GM21447 (cell line): ENCODE results near the gene LRP5.
"Not testable (repeated sequence)": the region's sequence is repeated elsewhere in the genome, so short reads cannot be mapped to it uniquely, and the experiment has no call there.

Experiments used
- ATAC-seq: cut with Tn5 transposase; IDR thresholded peaks from one replicate; pipeline ENCODE4 v1.9.1; 2021; ENCODE audit not compliant: unreplicated experiment

The LRP5 gene

GRCh38 chr11:68438658-68439259, 126.4 kb downstream of the LRP5 start:
- ATAC-seq: no peak

DNA sequence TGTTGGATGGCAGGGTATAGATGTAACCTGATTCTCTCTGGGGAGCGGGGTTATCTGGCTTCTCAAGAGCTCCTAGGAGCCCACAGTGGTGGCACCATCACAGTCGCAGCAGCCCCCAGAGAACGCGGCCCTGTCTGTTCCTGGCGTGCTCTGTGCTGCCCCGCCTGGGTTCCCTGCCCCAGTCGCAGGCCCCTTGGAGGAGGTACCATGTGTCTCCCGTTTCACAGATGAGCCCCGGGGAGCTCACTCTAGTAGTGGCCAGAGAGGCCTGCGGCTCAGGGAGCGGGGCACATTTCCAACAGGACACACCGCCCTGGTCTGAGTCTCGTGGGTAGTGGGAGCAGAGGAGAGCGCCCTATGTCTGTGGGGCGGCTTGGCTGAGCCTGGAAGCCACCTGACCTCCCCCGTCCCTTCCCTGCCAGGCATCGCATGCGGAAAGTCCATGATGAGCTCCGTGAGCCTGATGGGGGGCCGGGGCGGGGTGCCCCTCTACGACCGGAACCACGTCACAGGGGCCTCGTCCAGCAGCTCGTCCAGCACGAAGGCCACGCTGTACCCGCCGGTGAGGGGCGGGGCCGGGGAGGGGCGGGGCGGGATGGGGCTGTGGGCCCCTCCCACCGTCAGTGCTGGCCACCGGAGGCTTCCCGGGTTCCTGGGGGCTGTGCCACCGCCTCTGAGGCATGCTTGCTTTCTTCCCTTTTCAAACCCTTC, 127.1 kb downstream of the LRP5 start:
- no peak for ATAC-seq

DNA sequence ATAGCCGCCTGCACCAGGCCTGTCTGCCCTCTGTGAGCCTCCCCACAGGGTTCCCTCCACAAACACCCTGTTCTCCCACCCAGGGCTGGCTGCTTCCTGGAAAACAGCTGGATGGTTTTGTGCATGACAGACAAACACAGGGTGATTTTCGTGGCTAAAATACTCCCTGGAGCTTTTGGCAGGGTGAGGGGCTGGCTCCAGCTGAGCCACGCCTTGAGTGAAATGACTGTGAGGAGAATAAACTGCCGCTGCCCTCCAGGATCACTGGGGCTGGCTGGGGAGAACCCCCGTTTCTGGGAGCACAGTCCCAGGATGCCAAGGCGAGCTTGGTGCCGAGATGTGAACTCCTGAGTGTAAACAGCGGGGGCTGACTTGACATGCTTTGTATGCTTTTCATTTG, 127.8 kb downstream of the LRP5 start:
- no peak for ATAC-seq

DNA sequence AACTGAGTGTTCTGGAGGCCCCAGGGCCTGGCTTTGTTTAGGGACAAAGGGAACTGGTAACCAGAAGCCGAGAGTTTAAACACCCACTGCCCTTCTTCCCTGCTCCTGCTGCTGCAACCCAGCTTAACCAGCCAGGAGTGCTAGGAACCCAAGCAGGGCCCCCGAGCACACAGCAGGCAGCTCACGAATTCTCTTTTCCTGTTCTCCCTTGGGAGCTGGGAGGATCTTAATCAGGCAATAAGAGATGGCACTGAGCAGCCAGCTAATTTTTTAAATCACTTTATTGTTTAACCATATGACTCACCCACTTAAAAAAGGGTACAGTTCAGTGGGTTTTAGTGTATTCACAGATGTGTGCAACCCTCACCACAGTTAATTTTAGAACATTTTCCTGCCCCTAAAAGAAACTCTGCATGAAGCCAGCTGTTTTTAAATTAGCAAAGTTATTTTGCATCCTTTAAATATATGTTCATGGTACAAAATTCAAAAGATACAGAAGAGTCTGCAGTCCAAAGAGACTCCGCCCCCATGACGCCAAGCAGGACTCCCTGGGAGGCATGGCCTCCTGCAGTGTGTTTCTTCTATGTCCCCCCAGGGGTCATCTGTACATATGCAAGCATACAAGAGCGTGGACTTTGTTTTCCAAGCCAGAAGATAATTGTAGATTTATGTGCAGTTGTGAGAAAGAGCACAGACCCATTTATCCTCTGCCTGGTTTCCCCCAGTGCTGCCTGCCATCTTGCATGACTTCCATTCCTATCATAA, 129.3 kb downstream of the LRP5 start:
- no peak for ATAC-seq

DNA sequence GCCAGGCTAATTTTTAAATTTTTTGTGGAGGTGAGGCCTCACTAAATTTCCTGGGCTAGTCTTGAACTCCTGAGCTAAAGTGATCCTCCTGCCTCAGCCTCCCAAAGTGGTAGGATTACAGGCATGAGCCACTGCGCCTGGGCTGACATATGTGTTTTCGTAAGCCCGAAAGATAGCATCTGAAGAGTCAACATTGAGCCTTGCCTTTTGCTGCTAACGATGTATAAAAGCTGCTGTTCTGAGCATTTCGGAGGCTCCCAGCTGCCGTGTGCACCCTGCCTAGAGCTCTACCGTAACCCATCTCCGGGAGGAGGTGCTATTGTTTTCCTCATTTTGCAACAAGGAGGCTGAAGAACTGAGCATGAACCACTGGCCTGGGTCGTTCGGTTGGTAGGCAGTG, 130.0 kb downstream of the LRP5 start:
- no peak for ATAC-seq

DNA sequence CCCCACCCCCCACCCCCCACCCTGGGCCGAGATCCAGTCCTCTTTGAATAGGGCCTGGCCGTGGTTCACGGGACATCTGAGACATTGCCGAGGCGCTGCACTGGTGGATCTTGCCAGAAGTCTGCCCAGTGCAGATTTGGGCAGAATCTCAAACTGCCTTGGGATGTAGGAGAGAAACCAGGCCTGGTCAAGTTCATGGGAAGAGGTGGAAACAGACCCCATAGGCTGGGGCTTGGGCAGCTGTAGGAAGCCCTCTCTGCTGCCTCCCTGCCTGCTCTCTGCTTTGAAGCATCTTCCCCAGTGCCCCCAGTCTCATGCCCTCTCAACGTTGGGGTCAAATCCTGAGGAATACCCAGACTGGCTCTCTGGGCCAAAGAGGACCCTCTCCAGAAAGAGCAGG, 132.2 kb downstream of the LRP5 start:
- no peak for ATAC-seq

DNA sequence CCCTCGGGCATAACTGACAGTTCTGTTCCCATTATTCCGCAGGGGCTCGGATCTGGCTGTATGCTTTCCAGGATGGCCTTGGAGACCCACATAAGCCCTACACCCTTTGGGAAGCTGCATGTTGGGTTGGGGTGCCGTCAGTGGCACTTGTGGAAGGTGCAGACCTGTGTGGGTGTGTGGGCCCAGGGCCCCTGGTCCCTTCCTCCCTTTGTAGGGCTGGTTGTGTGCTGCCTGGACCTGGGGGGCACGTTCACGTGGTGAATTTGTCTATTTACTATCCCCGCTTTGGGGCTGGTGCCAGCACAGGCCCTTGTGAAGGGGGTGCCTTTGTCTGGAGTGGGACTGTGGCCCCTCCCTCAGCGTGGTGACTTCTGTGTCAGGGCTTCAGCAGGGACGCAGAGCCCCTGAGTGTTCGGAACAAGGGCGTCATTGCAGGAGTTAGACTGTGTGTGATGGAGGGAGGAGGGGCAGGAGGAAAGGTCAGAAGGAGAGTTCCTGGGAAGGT, 133.2 kb downstream of the LRP5 start:
- ATAC-seq: no peak

DNA sequence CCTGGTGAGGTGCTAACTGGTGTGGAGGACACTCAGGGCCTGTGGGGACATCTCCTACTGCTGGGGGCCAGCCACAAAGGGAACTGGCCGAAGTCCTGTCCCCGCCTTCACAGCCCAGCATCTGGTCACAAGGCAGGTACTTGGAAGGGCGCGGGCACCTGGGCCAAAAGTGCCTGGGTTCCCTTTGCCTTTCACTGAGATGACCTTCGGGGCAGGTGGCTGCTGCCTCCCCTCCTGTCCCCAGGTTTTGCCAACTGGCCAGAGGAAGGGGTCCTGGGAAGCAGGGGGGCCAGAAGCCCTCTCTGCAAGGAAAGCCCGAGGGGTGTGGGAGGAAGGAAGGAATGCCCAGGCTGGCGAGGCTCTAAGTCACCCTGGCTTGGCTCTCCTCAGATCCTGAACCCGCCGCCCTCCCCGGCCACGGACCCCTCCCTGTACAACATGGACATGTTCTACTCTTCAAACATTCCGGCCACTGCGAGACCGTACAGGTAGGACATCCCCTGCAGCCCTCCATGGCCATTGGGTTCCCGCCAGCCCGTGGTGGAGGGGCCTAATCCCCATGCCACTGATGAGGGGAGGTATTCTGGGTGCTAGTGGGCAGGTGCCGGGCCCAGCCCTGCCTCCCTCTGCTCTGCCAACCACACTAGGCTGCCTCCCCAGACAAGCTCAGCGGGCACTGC, 133.8 kb downstream of the LRP5 start:
- ATAC-seq: no peak

DNA sequence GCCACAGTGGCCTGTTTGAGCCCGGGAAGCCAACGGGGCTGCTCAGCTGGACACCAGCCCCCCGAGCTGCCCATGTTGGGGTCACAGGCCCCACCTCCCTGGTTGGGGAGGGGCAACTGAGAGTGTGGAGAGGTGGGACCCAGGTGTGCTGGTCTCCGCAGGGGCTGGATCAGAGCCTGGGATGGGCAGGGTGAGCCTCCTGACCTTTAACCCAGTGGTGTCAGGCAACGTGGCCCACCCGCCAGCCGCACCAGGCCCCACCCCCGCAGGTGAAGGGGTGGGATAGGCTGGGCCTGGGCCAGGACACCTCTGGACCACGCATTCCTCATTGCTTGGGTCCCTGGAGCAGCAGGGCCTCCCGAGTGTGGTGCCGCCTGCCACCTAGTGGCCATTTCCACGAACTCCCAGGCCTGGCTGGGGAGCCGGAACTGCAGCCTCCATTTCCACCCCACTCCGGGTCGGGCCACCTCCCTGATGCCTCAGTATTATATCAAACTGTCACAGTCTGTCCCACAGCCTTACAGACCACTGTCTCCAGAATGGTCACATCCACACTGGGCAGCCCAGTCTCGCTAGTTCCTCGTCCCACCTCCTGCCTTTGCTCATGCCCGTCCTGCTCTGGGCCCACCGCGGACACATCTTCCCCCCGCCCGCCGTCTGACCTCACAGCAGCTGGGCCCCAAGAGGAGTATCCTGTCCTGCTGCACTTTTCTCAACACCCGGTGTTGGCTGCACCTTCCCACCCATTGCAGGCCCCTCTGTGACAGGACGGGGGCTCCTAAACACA, 134.8 kb downstream of the LRP5 start:
- ATAC-seq: peak; percentile 63

DNA sequence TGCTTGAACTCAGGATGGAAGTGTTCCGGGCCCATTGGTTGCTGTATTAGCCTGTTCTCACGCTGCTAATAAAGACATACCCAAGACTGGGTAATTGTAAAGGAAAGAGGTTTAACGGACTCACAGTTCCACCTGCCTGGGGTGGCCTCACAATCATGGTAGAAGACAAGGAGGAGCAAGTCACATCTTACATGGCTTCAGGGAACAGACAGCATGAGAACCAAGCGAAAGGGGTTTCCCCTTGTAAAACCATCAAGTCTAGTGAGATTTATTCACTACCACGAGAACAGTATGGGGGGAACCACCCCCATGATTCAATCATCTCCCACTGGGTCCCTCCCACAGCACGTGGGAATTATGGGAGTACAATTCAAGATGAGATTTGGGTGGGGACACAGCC, 135.5 kb downstream of the LRP5 start:
- not testable (repeated sequence) for ATAC-seq

DNA sequence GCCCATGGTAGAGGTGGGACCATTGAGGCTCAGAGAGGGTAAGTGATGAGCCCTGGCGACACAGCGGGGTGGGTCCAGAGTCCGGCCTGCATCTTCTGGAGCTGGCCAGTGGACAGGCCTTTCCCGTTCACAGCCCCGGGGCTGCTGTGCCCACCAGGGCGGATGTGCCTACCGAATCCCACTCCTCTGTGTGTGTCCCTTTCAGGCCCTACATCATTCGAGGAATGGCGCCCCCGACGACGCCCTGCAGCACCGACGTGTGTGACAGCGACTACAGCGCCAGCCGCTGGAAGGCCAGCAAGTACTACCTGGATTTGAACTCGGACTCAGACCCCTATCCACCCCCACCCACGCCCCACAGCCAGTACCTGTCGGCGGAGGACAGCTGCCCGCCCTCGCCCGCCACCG, 136.2 kb downstream of the LRP5 start:
- no peak for ATAC-seq

DNA sequence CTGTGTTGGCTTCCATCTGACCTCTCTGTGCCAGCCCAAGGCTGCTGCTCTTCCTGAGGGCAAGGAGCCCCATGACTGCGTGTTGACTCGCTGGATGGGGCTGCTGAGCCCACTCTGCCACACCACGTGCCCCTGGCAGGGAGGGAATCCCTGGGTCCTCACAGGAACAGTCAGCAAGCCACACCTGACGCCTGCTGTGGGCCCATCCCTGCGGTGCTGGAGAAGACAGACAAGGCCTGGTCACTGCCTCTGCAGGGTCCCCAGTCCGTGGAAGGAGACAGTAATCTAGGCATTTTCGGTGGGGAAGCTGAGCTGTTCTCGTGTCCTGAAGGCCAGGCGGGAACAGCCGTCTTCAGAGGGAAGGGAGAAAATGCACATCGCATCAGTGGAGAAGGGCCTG, 137.6 kb downstream of the LRP5 start:
- no peak for ATAC-seq

DNA sequence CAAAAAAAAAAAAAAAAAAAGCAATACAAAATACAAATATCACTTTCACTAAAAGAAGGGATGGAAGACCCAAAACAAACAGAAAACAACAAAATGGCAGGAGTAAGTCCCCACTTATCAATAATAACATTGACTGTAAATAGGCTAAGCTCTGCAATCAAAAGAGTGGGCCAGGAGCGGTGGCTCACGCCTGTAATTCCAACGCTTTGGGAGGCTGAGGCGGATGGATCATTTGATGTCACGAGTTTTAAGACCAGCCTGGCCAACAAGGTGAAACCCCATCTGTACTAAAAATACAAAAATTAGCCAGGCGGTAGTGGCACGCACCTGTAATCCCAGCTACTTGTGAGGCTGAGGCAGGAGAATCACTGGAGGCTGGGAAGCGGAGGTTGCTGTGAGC, 138.3 kb downstream of the LRP5 start:
- ATAC-seq: no peak

- no peak for ATAC-seq
Measured at GRCh38 chr11:68454767-68455166, 142.4 kb downstream of the LRP5 start.

- no peak for ATAC-seq
Measured at GRCh38 chr11:68455485-68455884, 143.1 kb downstream of the LRP5 start.

- ATAC-seq: no peak
Measured at GRCh38 chr11:68457216-68457897, 145.0 kb downstream of the LRP5 start.

GRCh38 chr11:68457898-68458249, 145.5 kb downstream of the LRP5 start:
- ATAC-seq: no peak

GRCh38 chr11:68458340-68458739, 145.9 kb downstream of the LRP5 start:
- not testable (repeated sequence) for ATAC-seq

DNA sequence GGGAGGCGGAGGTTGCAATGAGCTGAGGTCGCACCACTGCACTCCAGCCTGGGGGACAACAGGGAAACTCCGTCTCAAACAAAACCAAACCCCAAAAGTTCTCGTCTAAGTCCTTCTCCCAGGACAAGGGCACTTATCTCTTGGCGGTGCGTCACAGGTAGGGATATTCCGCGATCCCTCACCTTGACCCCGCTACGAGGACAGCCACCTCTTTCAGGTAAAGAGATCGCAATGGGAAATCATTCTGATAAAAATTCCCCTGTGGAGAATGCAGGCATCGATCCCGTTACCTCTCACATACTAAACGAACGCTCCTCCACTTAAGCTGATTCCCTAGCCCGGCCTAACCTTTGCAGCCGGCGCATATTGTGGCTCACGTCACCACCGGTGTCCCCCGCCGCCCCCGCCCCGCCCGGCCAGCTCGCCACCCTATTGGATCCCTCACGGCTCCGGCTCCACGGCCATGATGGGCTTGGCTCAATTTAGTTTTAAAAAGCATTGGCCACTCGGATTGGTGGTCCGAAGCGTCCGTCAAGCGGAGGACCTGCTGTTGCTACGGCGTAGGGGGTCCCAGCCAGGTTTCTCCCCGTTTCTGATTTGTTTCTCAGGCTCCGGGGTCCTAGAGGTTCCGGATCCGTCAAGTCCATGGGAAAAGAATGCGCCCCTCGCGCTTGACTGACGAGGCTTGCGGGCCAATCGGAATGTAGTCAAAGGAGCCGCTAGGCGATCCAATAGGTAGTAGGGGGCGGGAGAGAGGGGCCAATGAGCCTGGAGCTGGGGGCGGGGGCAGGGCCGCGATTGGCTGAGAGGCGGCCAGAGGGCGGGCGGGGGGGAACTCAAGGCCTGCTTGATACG, 147.7 kb downstream of the LRP5 start:
- ATAC-seq: peak; percentile 76
